22Rv1 (cell line): ENCODE data around the gene RCBTB2.

ENCODE experiments used
- H3K27ac ChIP-seq: fragments of 450-650 bp; 2 replicates; pipeline ENCODE4 v1.5.1; 2017
- ZFX ChIP-seq: fragments of 450-650 bp; IDR thresholded peaks from 2 replicates; pipeline ENCODE4 v1.6.1; 2017; ENCODE audit warnings: antibody characterized with exemption, borderline replicate concordance
- TF ChIP-seq, protein P1 (sequence below): fragments of 450-650 bp; IDR thresholded peaks from 2 replicates; pipeline ENCODE4 v1.5.1; 2017; ENCODE audit warnings: mild to moderate bottlenecking

Gene RCBTB2

DNA sequence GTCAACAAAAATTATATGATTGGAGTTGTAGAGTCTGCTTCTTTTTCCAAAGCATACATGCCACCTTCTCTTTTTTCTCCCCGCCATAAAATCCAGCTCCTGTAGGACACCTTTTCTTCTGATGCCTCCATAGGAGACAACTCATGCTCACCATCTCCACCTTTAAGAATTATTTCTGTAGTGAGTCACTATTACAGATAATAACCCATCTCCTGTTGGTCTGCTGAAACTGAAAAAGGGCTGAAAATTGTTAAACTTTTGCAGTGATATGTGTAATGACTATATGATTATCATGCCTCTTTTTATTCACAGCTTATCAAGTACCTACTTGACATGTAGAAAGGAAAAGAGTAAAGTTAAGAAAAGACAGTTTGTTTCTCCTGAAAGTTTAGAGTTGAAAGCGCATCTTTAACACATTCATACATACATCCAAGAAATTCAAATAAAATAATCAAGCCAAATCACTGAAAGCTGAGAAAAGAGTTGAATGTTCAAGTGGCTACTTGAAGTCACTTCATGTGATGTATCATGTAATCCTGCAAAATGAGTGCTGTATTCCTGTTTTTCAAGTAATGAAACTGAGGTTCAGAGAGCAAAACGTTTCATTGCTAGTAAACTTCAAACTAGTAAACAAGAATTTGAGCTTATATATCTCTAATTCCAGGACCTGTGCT is 84.5 kb downstream of the RCBTB2 start:
- TF ChIP-seq, protein P1, sequence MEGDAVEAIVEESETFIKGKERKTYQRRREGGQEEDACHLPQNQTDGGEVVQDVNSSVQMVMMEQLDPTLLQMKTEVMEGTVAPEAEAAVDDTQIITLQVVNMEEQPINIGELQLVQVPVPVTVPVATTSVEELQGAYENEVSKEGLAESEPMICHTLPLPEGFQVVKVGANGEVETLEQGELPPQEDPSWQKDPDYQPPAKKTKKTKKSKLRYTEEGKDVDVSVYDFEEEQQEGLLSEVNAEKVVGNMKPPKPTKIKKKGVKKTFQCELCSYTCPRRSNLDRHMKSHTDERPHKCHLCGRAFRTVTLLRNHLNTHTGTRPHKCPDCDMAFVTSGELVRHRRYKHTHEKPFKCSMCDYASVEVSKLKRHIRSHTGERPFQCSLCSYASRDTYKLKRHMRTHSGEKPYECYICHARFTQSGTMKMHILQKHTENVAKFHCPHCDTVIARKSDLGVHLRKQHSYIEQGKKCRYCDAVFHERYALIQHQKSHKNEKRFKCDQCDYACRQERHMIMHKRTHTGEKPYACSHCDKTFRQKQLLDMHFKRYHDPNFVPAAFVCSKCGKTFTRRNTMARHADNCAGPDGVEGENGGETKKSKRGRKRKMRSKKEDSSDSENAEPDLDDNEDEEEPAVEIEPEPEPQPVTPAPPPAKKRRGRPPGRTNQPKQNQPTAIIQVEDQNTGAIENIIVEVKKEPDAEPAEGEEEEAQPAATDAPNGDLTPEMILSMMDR, result no peak
- TF ChIP-seq ZFX, result no peak
- no peak overlapping the region for H3K27ac ChIP-seq

DNA sequence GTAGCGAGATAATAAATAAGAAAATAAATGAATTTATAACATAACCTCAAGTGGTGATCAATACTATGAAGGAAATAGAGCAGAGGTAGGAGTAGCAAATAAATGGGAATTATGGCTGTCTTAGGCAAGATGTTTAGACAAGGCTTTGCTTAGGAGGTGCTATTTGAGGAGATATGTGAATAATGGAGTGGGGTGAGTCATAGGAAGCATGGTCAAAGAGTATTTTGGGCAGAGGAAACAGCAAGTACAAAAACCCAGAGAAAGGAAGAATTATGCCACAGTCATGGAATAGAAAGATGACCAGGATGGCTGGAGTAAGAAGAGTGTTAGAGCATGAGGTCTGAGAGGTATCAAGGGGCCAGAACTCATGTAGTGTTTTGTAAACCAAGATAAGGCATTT is 86.4 kb downstream of the RCBTB2 start:
- H3K27ac ChIP-seq, result no peak overlapping the region
- TF ChIP-seq, protein P1, result no peak
- TF ChIP-seq ZFX, result no peak

DNA sequence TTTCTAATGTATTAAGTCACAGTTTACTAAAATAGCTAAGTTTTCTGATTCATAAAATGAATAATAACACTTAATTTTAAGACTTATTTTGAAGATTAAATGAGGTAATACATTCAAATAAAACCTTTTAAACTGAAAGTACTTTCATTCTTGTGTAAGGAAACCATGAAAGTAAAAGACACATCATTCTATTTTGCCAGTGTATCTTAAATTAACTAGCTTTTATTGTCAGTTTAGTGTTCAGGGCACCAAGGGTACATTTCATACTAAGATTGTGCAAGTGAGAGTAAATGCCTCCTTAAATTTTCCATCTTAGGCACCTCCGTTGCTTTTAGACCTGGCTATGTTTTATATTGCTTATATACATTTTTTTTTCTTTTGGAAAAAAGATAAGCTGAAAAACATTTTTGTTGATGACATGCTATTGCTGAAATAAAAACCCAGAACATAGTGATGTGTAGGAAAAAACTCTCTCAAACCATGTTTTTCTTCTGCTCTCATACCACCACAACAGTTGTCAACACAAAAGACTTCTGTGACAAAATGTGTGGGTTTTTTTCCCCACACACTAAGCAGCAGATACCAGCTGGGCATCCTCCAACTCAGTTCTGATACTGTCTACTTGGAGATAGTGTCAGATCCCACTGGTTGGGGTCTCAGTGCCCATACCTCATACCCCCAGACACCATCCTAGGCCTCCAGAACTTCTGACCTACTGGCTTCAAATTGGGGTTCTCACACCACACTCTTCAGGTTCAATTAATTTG is 89.3 kb downstream of the RCBTB2 start:
- H3K27ac ChIP-seq, result no peak overlapping the region
- TF ChIP-seq, protein P1, result no peak
- no peak for TF ChIP-seq ZFX
